Measurements from ENCODE around the gene ZNF205.

The ZNF205 gene

GRCh38 chr16:3147046-3147756 lies 34.8 kb downstream of the ZNF205 start (continued):
- TF ChIP-seq ZNF530 (tag by site-specific recombination; IDR thresholded peaks at IDR 0.05; ENCODE audit: low read depth) (no peak), ZNF324 (tag by site-specific recombination; IDR thresholded peaks at IDR 0.05) (no peak), YY1 (tag by site-specific recombination; IDR thresholded peaks at IDR 0.05) (no peak), ZNF843 (tag by site-specific recombination; IDR thresholded peaks at IDR 0.05) (no peak)

- peaks cover 0 to under 1% of the 10 kb centered on the region in 2 experiments; a peak in 1 of 3 replicates for H3K36me3 ChIP-seq (ENCODE audit: control insufficient read depth in 2 of 2, insufficient read depth in 1 of 2, low read length in 2 of 2)
- no peak for TF ChIP-seq ZNF530 (tag by site-specific recombination; IDR thresholded peaks at IDR 0.05; ENCODE audit: low read depth)
- no peak for TF ChIP-seq ZNF2 (tag by site-specific recombination; IDR thresholded peaks at IDR 0.05)
- TF ChIP-seq ZNF324 (tag by site-specific recombination; IDR thresholded peaks at IDR 0.05): no peak
- no peak for TF ChIP-seq ZNF155 (tag by site-specific recombination; IDR thresholded peaks at IDR 0.05)
- no peak for TF ChIP-seq ZSCAN4 (tag by site-specific recombination; IDR thresholded peaks at IDR 0.05)
- TF ChIP-seq OSR2 (tag by site-specific recombination; IDR thresholded peaks at IDR 0.05): no peak
- no peak for TF ChIP-seq AEBP2 (tag by site-specific recombination; IDR thresholded peaks at IDR 0.05; ENCODE audit: borderline replicate concordance)
- no peak for TF ChIP-seq OVOL3 (tag by site-specific recombination; IDR thresholded peaks at IDR 0.05)
- TF ChIP-seq ZNF398 (tag by site-specific recombination; IDR thresholded peaks at IDR 0.05): no peak
- no peak for TF ChIP-seq ZNF677 (tag by site-specific recombination; IDR thresholded peaks at IDR 0.05)
- no peak for TF ChIP-seq ZFP69B (tag by site-specific recombination; IDR thresholded peaks at IDR 0.05)
- TF ChIP-seq ZNF280D (tag by site-specific recombination; IDR thresholded peaks at IDR 0.05): no peak
- ChIA-PET CTCF (interaction anchor here (0.7 to 1.9 kb wide), 3 partner anchors 17 to 89 kb away, joined by 3 to 20 read pairs (median 4); no protein-coding TSS in a partner anchor), POLR2A (interaction anchor here (0.6 to 1.6 kb wide), 5 partner anchors 11 to 102 kb away, joined by 3 to 20 read pairs (median 4); partner anchors contain the start of genes MMP25 and ZNF213)
- H3K4me1 ChIP-seq (ENCODE audit: control insufficient read depth, insufficient read depth, low read length): no peaks in the 10 kb centered on the region
- H3K4me3 ChIP-seq (ENCODE audit: low read depth, low read length): no peak overlapping the region
- no peaks in the 10 kb centered on the region for H3K9me3 ChIP-seq (ENCODE audit: control insufficient read depth, insufficient read depth, low read depth, low read length)
- no peak overlapping the region for H3K27ac ChIP-seq (ENCODE audit: extremely low read depth, low read depth, low read length)
Observed at GRCh38 chr16:3147757-3148104, 35.3 kb downstream of the ZNF205 start.
